K562 (cell line): ENCODE data around the gene PDZD8. TPM values are rescaled to one million over a fixed set of nuclear protein-coding genes. Genes with fewer than 3 reads are reported as not detected.

Experiments
- AFF1 ChIP-seq, 2 experiments: fragments of 450-650 bp; IDR thresholded peaks; 2 replicates each; pipeline ENCODE4 v1.6.1; 2018; ENCODE audit warnings: mild to moderate bottlenecking in 2 of 2, low read depth in 1 of 2; ENCODE audit not compliant: partially characterized antibody in 2 of 2
- ARID1B ChIP-seq: fragments of 450-650 bp; IDR thresholded peaks from 2 replicates; pipeline ENCODE4 v1.6.1; 2016; ENCODE audit warnings: antibody characterized with exemption, mild to moderate bottlenecking, inconsistent platforms
- BCOR ChIP-seq: fragments of 450-650 bp; IDR thresholded peaks from 2 replicates; pipeline ENCODE4 v1.6.1; 2016
- BRF1 ChIP-seq: IDR thresholded peaks from 3 replicates; pipeline ENCODE4 v1.6.1; 2011; ENCODE audit warnings: borderline replicate concordance, mild to moderate bottlenecking; ENCODE audit not compliant: insufficient read length; ENCODE audit errors: extremely low read depth
- CBX1 ChIP-seq: sonication (generic); IDR thresholded peaks from 2 replicates; pipeline ENCODE4 v1.6.1; 2016; ENCODE audit warnings: antibody characterized with exemption, low read depth, mild to moderate bottlenecking
- CC2D1A ChIP-seq: fragments of 450-650 bp; IDR thresholded peaks from 2 replicates; pipeline ENCODE4 v1.6.1; 2017; ENCODE audit warnings: mild to moderate bottlenecking
- DIDO1 ChIP-seq: fragments of 450-650 bp; IDR thresholded peaks from 2 replicates; pipeline ENCODE4 v1.6.1; 2016; ENCODE audit warnings: low read depth, missing biosample characterization, missing genetic modification characterization
- DPF2 ChIP-seq: fragments of 450-650 bp; IDR thresholded peaks from 2 replicates; pipeline ENCODE4 v1.6.1; 2016
- FOXA1 ChIP-seq: fragments of 450-650 bp; IDR thresholded peaks from 2 replicates; pipeline ENCODE4 v1.6.1; 2016; ENCODE audit warnings: mild to moderate bottlenecking, borderline replicate concordance
- FUS ChIP-seq: fragments of 200-400 bp; formaldehyde crosslinking; optimal IDR thresholded peaks from 2 replicates; pipeline ENCODE3; 2017; ENCODE audit warnings: low read depth, low read length
- HES1 ChIP-seq: fragments of 450-650 bp; IDR thresholded peaks from 2 replicates; pipeline ENCODE4 v1.6.1; 2016; ENCODE audit warnings: low read depth, mild to moderate bottlenecking, moderate library complexity
- HMG20B ChIP-seq: fragments of 250-450 bp; sonication (Bioruptor Pico); IDR thresholded peaks from 2 replicates; pipeline ENCODE4 v1.5.0; 2021; ENCODE audit warnings: mild to moderate bottlenecking
- PTTG1 ChIP-seq: fragments of 450-650 bp; IDR thresholded peaks from 2 replicates; pipeline ENCODE4 v1.6.1; 2016; ENCODE audit warnings: low read depth, mild to moderate bottlenecking, missing genetic modification characterization, missing compliant biosample characterization
- RBM25 ChIP-seq: fragments of 200-400 bp; formaldehyde crosslinking; IDR thresholded peaks from 2 replicates; pipeline ENCODE4 v1.6.1; 2018; ENCODE audit warnings: low read length, low read depth, moderate library complexity; ENCODE audit not compliant: severe bottlenecking
- RBM34 ChIP-seq: fragments of 200-400 bp; formaldehyde crosslinking; IDR thresholded peaks from 2 replicates; pipeline ENCODE4 v1.6.1; 2018; ENCODE audit warnings: low read length, borderline replicate concordance; ENCODE audit not compliant: insufficient read depth
- TAF7 ChIP-seq: fragments of 450-650 bp; IDR thresholded peaks from 2 replicates; pipeline ENCODE4 v1.6.1; 2016; ENCODE audit warnings: missing genetic modification characterization, missing compliant biosample characterization
- USF2 ChIP-seq: sonication (generic); formaldehyde crosslinking; IDR thresholded peaks from 2 replicates; pipeline ENCODE4 v1.5.0; 2020; ENCODE audit warnings: missing genetic modification reagents
- VEZF1 ChIP-seq: fragments of 200-800 bp; sonication (Bioruptor generic); IDR thresholded peaks from 2 replicates; pipeline ENCODE4 v1.6.1; 2017; ENCODE audit warnings: missing genetic modification characterization, missing compliant biosample characterization
- ZBTB1 ChIP-seq: sonication (generic); formaldehyde crosslinking; IDR thresholded peaks from 2 replicates; pipeline ENCODE4 v1.8.1; 2023; ENCODE audit warnings: missing genetic modification reagents, low read depth, mild to moderate bottlenecking, borderline replicate concordance
- ZKSCAN1 ChIP-seq: fragments of 150-350 bp; IDR thresholded peaks from 2 replicates; pipeline ENCODE4 v1.6.1; 2016; ENCODE audit warnings: low read depth, low read length
- ZNF133 ChIP-seq: fragments of 250-450 bp; sonication (Bioruptor Pico); IDR thresholded peaks from 2 replicates; pipeline ENCODE4 v1.4.0; 2020; ENCODE audit warnings: mild to moderate bottlenecking
- ZNF766 ChIP-seq: fragments of 200-800 bp; sonication (Bioruptor generic); conservative IDR thresholded peaks from 2 replicates; pipeline ENCODE4 v1.6.1; 2016; ENCODE audit warnings: missing genetic modification characterization, missing compliant biosample characterization
- polyA plus RNA-seq, 8 experiments: library from polyadenylated mRNA; depleted of rRNA in 4 of 8; stranded (reverse) in 5 of 8; unstranded in 3 of 8; fragments of >200 nt; fragmentation: Nextera tagmentation in 2 of 8; fragmentation: Illumina TruSeq in 1 of 8; extraction: Ambion mirVana in 2 of 8; extraction: Trizol in 1 of 8; gene quantifications; 2 replicates each; pipeline versions ENCODE4 v1.2.1 to v1.2.3, GENCODE V29; 2011 to 2014; ENCODE audit warnings: inconsistent platforms in 1 of 8, missing spikeins in 1 of 8
- total RNA-seq, 7 experiments: library from RNA; depleted of rRNA in 6 of 7; stranded (reverse); fragments of >200 nt in 6 of 7; fragmentation: Illumina TruSeq in 2 of 7; extraction: Trizol in 2 of 7; gene quantifications; 2 replicates each; pipeline versions ENCODE4 v1.2.1 to v1.2.3, GENCODE V29; 2011 to 2021; ENCODE audit warnings: low replicate concordance in 1 of 7

Gene PDZD8
- total and polyA plus RNA-seq, 9 of the 15 experiments (the other 6 are each of a cell fraction or from before 2014, with no cell fraction given): 5.5 to 53.4 (median 36.8) TPM

GRCh38 chr10:117386805-117387204 is 11.6 kb upstream of the PDZD8 start (continued):
- TF ChIP-seq BRF1 (no peak), CBX1 (no peak), ZBTB1 (CRISPR knock-in tag) (no peak), BCOR (peak; percentile 88), HMG20B (CRISPR knock-in tag) (no peak), ARID1B (no peak), USF2 (CRISPR knock-in tag) (no peak), CC2D1A (no peak), PTTG1 (tag) (no peak), DIDO1 (tag) (no peak), FOXA1 (no peak), TAF7 (tag) (no peak), ZKSCAN1 (peak; percentile 32; the same call in 1 of the 2 replicates), FUS (no peak), DPF2 (no peak), ZNF766 (CRISPR knock-in tag) (no peak), AFF1 (IDR thresholded peaks at IDR 0.05; ENCODE audit: low read depth in 1 of 2, partially characterized antibody in 2 of 2) (no peak), VEZF1 (CRISPR knock-in tag) (no peak), RBM25 (peak; percentile 92), ZNF133 (CRISPR knock-in tag) (no peak), HES1 (no peak), RBM34 (no peak)
